ENCODE data around the gene DEDD.
A peak's percentile ranks its signal among the peaks of the same experiment; 100 is the strongest.

The DEDD gene

DNA sequence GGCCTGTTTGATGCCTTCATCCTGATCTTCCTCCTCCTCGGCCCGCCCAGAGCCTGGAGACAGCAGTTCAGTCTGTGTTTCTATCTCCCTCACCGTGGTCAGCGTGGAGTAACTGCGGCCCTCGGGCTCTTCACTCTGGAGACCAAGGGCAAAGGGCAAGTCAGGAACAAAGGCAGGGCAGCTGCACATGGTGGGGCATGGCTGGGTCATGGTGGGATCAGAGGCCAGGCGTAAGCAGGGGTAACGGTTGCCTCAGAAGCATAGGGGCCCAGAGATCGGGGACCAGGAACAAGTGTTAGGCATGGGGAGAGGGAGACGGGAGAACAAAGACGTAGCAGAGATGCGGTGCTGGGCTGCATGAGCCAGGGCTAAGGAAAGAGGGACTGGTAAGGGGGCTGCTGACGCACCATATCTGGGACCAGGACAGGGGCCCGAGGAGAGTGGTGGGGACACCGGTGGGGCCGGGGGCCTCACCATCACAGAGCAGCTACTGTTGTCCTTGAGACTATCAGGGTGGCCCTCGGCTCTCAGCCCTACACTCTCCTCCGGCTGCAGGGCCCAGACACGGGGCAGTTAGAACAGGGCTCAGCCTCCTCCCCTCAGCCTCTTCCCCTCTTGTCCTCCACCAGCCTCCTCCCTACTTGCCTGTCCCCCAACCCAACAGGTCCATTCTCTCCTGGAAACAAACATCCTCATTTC is 59.6 kb downstream of the DEDD start:
- no peak for DNase-seq (ENCODE audit: low spot score)

DNA sequence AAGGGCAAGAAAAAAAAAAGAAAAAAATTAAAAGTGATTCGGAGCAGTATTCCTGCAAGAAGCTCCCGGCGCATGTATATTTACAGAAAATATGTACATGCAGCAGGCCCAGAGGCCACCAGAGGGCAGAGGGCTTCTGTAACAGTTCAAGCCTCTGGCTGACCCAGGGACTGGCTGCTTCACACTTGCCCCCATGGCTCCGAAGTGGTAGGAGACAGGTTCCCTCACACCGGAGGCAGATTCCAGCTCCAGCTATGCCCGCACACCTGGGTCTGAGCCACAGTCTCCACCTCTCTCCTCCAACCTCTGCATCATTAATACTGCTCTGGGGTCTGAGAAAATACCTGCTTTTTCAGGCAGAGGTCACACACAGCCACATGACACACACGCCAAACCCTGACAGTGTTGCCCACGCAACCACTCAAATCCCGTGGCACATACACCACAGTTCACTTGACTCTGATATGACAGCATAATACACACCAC is 60.5 kb downstream of the DEDD start:
- peak; percentile 74 for DNase-seq (ENCODE audit: low spot score)
